ENCODE measurements around the gene IL31.

- TF ChIP-seq GATA3 (IDR thresholded peaks at IDR 0.05; ENCODE audit: low read depth, low read length) (peak; percentile 58), GATA2 (IDR thresholded peaks at IDR 0.05; ENCODE audit: low read depth, low read length) (peak; percentile 84)
Measured at GRCh38 chr12:122159882-122160281, 14.1 kb downstream of the IL31 start.
